NT2/D1 (cell line): ENCODE data around the gene FAM240A.

ENCODE experiments used
- DNase-seq: peaks from one replicate; pipeline ENCODE4 v3.0.0-alpha.2; 2011; ENCODE audit warnings: low read depth, low spot score
- H3K27me3 ChIP-seq: 2 replicates; pipeline ENCODE4 v1.6.0; 2011; ENCODE audit warnings: mild to moderate bottlenecking; ENCODE audit not compliant: insufficient read length, insufficient read depth
- H3K36me3 ChIP-seq: 2 replicates; pipeline ENCODE4 v1.6.1; 2011; ENCODE audit warnings: mild to moderate bottlenecking, low read length, mixed read lengths; ENCODE audit not compliant: insufficient read depth, insufficient read length
- H3K4me1 ChIP-seq: 2 replicates; pipeline ENCODE4 v1.5.1; 2011; ENCODE audit not compliant: insufficient read depth, insufficient read length
- H3K4me3 ChIP-seq: 2 replicates; pipeline ENCODE4 v1.5.1; 2011; ENCODE audit warnings: low read depth; ENCODE audit not compliant: insufficient read length
- H3K9ac ChIP-seq: 2 replicates; pipeline ENCODE4 v1.6.0; 2011; ENCODE audit warnings: low read depth; ENCODE audit not compliant: insufficient read length
- H3K9me3 ChIP-seq: 2 replicates; pipeline ENCODE4 v1.5.1; 2011; ENCODE audit warnings: mild to moderate bottlenecking, low read length; ENCODE audit not compliant: insufficient read depth
- SUZ12 ChIP-seq: IDR thresholded peaks from 2 replicates; pipeline ENCODE4 v1.6.1; 2011; ENCODE audit not compliant: insufficient read length, insufficient read depth; ENCODE audit errors: extremely low read depth
- YY1 ChIP-seq: IDR thresholded peaks from 2 replicates; pipeline ENCODE4 v1.6.1; 2011; ENCODE audit not compliant: insufficient read length, insufficient read depth
- ZNF274 ChIP-seq: IDR thresholded peaks from 2 replicates; pipeline ENCODE4 v1.6.1; 2011; ENCODE audit warnings: mild to moderate bottlenecking, low read depth, low read length

FAM240A gene

GRCh38 chr3:46629551-46630517 lies 17.5 kb downstream of the FAM240A start:
- Histone ChIP-seq H3K4me3 (peak overlapping the region; percentile 6), H3K9me3 (no peaks in the 10 kb centered on the region), H3K27me3 (no peaks in the 10 kb centered on the region), H3K36me3 (no peaks in the 10 kb centered on the region), H3K9ac (no peak overlapping the region), H3K4me1 (peaks cover 11% of the 10 kb centered on the region)
- peak; percentile 65 for DNase-seq
- TF ChIP-seq SUZ12 = no peak
- no peak for TF ChIP-seq YY1
- no peak for TF ChIP-seq ZNF274

- Histone ChIP-seq H3K4me1 (peaks cover 7% of the 10 kb centered on the region), H3K36me3 (no peaks in the 10 kb centered on the region), H3K9ac (no peak overlapping the region), H3K27me3 (no peaks in the 10 kb centered on the region), H3K4me3 (no peak overlapping the region), H3K9me3 (no peaks in the 10 kb centered on the region)
- no peak for DNase-seq
- TF ChIP-seq YY1 (no peak), ZNF274 (no peak)
Measured at GRCh38 chr3:46632792-46633191, 20.5 kb downstream of the FAM240A start.

DNA sequence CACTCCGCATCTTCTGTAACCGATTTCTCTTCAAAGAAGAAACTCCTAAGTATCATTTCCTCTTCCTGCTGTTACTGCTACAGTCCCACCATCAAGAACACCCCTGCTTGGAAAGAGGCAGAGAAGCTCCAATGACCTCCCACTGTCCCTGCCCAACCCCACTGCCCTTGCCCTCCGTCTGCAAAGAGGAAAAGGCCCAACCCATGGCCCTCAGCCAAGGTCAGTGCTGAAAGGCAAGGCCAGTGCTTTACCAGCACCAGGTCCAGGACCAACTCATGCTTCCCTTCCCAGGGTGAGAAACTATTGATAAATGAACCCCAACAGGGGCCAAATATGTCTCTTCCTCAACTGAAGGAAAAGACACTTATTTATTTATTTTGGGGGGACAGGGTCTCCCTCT lies 22.5 kb downstream of the FAM240A start:
- Histone ChIP-seq H3K9ac (no peak overlapping the region), H3K9me3 (peaks cover 6% of the 10 kb centered on the region; the same call in 1 of the 2 replicates), H3K36me3 (no peaks in the 10 kb centered on the region), H3K27me3 (no peaks in the 10 kb centered on the region), H3K4me3 (no peak overlapping the region), H3K4me1 (no peaks in the 10 kb centered on the region)
- TF ChIP-seq SUZ12 (no peak), YY1 (no peak), ZNF274 (no peak)
- DNase-seq = no peak

GRCh38 chr3:46639221-46639620 lies 26.9 kb downstream of the FAM240A start:
- no peak for DNase-seq

DNA sequence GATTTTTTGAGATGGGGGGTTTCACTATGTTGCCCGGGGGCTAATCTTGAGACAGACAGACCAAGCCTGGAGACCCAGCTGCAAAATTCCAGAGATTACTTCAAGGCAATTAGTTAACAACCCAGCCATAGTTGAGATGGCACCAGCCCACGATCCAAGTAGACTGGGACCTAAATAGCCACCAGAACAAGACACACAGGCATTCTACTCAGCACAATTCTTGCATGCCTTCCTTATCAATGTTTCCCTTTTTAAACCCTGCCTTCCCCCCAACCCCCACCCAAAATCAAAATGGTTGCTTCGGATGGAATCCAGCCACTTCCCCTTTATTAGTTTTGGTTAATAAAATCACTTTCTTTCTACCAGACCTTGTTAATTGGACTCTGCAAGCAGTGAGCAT lies 28.6 kb downstream of the FAM240A start:
- H3K4me1 ChIP-seq = no peaks in the 10 kb centered on the region
- peaks cover 6% of the 10 kb centered on the region; the same call in 1 of the 2 replicates for H3K9me3 ChIP-seq
- TF ChIP-seq YY1 (no peak), SUZ12 (no peak), ZNF274 (no peak)
- DNase-seq = no peak
- H3K9ac ChIP-seq = no peak overlapping the region
- H3K4me3 ChIP-seq = no peak overlapping the region
- no peaks in the 10 kb centered on the region for H3K36me3 ChIP-seq
- no peaks in the 10 kb centered on the region for H3K27me3 ChIP-seq

More at GRCh38 chr3:46639221-46639620, 26.9 kb downstream of the FAM240A start:
- Histone ChIP-seq H3K27me3 (no peaks in the 10 kb centered on the region), H3K9me3 (peaks cover 6% of the 10 kb centered on the region; the same call in 1 of the 2 replicates), H3K4me1 (no peaks in the 10 kb centered on the region), H3K9ac (no peak overlapping the region), H3K36me3 (no peaks in the 10 kb centered on the region), H3K4me3 (no peak overlapping the region)
- no peak for TF ChIP-seq SUZ12
- no peak for TF ChIP-seq YY1
- TF ChIP-seq ZNF274 = no peak

GRCh38 chr3:46642971-46643370 lies 30.6 kb downstream of the FAM240A start:
- no peaks in the 10 kb centered on the region for H3K27me3 ChIP-seq
- TF ChIP-seq ZNF274 (no peak), YY1 (no peak), SUZ12 (no peak)
- H3K4me3 ChIP-seq = no peak overlapping the region
- peaks cover 6% of the 10 kb centered on the region; the same call in 1 of the 2 replicates for H3K9me3 ChIP-seq
- H3K36me3 ChIP-seq = no peaks in the 10 kb centered on the region
- no peak for DNase-seq
- no peaks in the 10 kb centered on the region for H3K4me1 ChIP-seq
- H3K9ac ChIP-seq = no peak overlapping the region

GRCh38 chr3:46643701-46644100 lies 31.4 kb downstream of the FAM240A start:
- no peak overlapping the region for H3K9ac ChIP-seq
- H3K4me3 ChIP-seq = no peak overlapping the region
- peaks cover 6% of the 10 kb centered on the region; the same call in 1 of the 2 replicates for H3K9me3 ChIP-seq
- H3K4me1 ChIP-seq = no peaks in the 10 kb centered on the region
- no peak for DNase-seq
- H3K36me3 ChIP-seq = no peaks in the 10 kb centered on the region
- no peaks in the 10 kb centered on the region for H3K27me3 ChIP-seq
- TF ChIP-seq YY1 = no peak
- TF ChIP-seq ZNF274 = no peak
- TF ChIP-seq SUZ12 = no peak
